HUES64 (cell line): ENCODE results near the gene USP6NL.

Source experiments
- H3K27ac ChIP-seq: 2 replicates; pipeline ENCODE4 v1.7.0; 2013; ENCODE audit warnings: low read depth, low read length, inconsistent platforms
- H3K27me3 ChIP-seq: 2 replicates; pipeline ENCODE4 v1.6.1; 2013; ENCODE audit warnings: mild to moderate bottlenecking, low read length; ENCODE audit not compliant: insufficient read depth
- H3K36me3 ChIP-seq: 2 replicates; pipeline ENCODE4 v1.6.1; 2013; ENCODE audit warnings: mild to moderate bottlenecking, low read length; ENCODE audit not compliant: insufficient read depth
- H3K4me1 ChIP-seq: 2 replicates; pipeline ENCODE4 v1.6.1; 2013; ENCODE audit warnings: mild to moderate bottlenecking, low read length, moderate library complexity; ENCODE audit not compliant: insufficient read depth
- H3K4me3 ChIP-seq: 2 replicates; pipeline ENCODE4 v1.5.1; 2013; ENCODE audit warnings: mild to moderate bottlenecking, low read length, moderate library complexity
- H3K9ac ChIP-seq: 2 replicates; pipeline ENCODE4 v1.6.1; 2013; ENCODE audit warnings: mild to moderate bottlenecking, low read depth, low read length
- H3K9me3 ChIP-seq: 2 replicates; pipeline ENCODE4 v1.6.1; 2013; ENCODE audit warnings: low read depth, low read length; ENCODE audit not compliant: insufficient read depth
- WGBS: fragments of 150-250, 120-280 bp; methylation state at CpG from one replicate; pipeline ENCODE4 v1.1.7; 2013; ENCODE audit warnings: missing lambda C conversion rate; 5-methylcytosine and 5-hydroxymethylcytosine counted together

The USP6NL gene

GRCh38 chr10:11615396-11615795 lies 3.9 kb upstream of the USP6NL start:
- no peak overlapping the region for H3K4me3 ChIP-seq
- H3K9me3 ChIP-seq: no peaks in the 10 kb centered on the region
- H3K27me3 ChIP-seq: peaks cover 12% of the 10 kb centered on the region
- H3K4me1 ChIP-seq: peaks cover 3% of the 10 kb centered on the region; the same call in 1 of the 2 replicates
- H3K27ac ChIP-seq: no peak overlapping the region
- H3K9ac ChIP-seq: no peak overlapping the region
- no peaks in the 10 kb centered on the region for H3K36me3 ChIP-seq

GRCh38 chr10:11612021-11613001 lies 861 bp upstream of the USP6NL start:
- H3K27me3 ChIP-seq: peaks cover 12% of the 10 kb centered on the region
- WGBS: 81% methylated on average over 10 of the region's 11 CpGs
- H3K27ac ChIP-seq: no peak overlapping the region
- peak overlapping the region; percentile 79 for H3K4me3 ChIP-seq
- H3K36me3 ChIP-seq: no peaks in the 10 kb centered on the region
- H3K9me3 ChIP-seq: no peaks in the 10 kb centered on the region
- peaks cover 22% of the 10 kb centered on the region for H3K4me1 ChIP-seq
- peak overlapping the region; percentile 97 for H3K9ac ChIP-seq

- WGBS: under 1% methylated on average over 43 of the region's 43 CpGs
- no peaks in the 10 kb centered on the region for H3K36me3 ChIP-seq
- peak overlapping the region; percentile 97 for H3K9ac ChIP-seq
- peaks cover 12% of the 10 kb centered on the region for H3K27me3 ChIP-seq
- peak overlapping the region; percentile 95; the same call in 1 of the 2 replicates for H3K27ac ChIP-seq
- H3K9me3 ChIP-seq: no peaks in the 10 kb centered on the region
- peak overlapping the region; percentile 79 for H3K4me3 ChIP-seq
- H3K4me1 ChIP-seq: peaks cover 22% of the 10 kb centered on the region
Observed at GRCh38 chr10:11610826-11611247, 613 bp downstream of the USP6NL start.

DNA sequence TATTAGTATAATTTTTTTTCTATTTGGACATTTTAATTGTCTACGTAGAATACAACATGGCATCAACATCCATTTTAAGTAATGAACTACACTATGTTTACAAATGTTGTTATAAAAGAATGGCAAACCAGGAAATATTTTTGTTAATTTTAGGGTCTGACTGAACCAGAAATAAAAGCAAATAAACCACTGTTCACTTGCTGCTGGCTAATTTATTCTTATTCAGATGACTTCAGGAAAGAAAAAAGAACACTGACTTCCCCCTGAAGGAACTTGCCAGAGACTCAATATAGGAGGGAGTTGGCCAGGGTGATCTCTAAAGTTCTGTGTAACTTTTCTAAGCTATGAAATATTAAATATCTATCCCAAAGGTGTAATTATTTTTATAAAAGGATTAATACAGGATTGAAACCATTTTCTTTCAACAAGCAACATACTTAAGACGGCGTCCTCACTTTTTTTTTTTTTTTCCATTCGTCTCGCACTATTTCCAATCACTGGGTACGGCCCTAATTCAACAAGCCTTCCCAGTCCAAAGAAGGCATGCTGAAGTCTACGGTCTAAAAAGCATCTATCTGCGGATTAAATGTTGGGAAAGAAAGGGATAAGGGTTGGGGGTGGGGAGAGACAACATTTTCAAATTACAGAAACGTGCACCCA lies 1.2 kb downstream of the USP6NL start:
- Histone ChIP-seq H3K9ac (peak overlapping the region; percentile 97), H3K9me3 (no peaks in the 10 kb centered on the region), H3K4me3 (peak overlapping the region; percentile 79), H3K4me1 (peaks cover 22% of the 10 kb centered on the region), H3K36me3 (no peaks in the 10 kb centered on the region), H3K27me3 (peaks cover 12% of the 10 kb centered on the region), H3K27ac (peak overlapping the region; percentile 95; the same call in 1 of the 2 replicates)
- WGBS: 0% methylated on average over 8 of the region's 9 CpGs

GRCh38 chr10:11609492-11610093 lies 1.9 kb downstream of the USP6NL start:
- Histone ChIP-seq H3K27me3 (peaks cover 12% of the 10 kb centered on the region), H3K4me3 (peak overlapping the region; percentile 79), H3K9me3 (no peaks in the 10 kb centered on the region), H3K9ac (no peak overlapping the region; the same call in 1 of the 2 replicates), H3K4me1 (peaks cover 28% of the 10 kb centered on the region), H3K27ac (no peak overlapping the region), H3K36me3 (no peaks in the 10 kb centered on the region)
- 68% methylated on average over 3 of the region's 3 CpGs for WGBS

DNA sequence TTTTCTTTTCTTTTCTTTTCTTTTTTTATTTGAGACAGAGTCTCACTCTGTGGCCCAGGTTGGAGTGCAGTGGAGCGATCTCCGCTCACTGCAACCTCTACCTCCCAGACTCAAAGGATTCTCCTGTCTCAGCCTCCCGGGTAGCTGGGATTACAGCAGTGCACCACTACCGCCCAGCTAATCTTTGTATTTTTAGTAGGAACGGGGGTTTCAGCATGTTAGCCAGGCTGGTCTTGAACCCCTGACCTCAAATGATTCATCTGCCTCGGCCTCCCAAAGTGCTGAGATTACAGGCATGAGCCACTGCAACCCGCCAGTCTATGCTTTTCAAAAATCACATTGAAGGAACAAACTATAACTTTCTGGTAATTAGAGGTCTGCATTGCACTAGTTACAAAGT lies 2.4 kb downstream of the USP6NL start:
- H3K27me3 ChIP-seq: peaks cover 12% of the 10 kb centered on the region
- no peak overlapping the region for H3K27ac ChIP-seq
- peaks cover 34% of the 10 kb centered on the region for H3K4me1 ChIP-seq
- no peak overlapping the region for H3K9ac ChIP-seq
- peak overlapping the region; percentile 79; the same call in 1 of the 2 replicates for H3K4me3 ChIP-seq
- WGBS: 88% methylated on average over 7 of the region's 7 CpGs
- H3K9me3 ChIP-seq: no peaks in the 10 kb centered on the region
- H3K36me3 ChIP-seq: no peaks in the 10 kb centered on the region

DNA sequence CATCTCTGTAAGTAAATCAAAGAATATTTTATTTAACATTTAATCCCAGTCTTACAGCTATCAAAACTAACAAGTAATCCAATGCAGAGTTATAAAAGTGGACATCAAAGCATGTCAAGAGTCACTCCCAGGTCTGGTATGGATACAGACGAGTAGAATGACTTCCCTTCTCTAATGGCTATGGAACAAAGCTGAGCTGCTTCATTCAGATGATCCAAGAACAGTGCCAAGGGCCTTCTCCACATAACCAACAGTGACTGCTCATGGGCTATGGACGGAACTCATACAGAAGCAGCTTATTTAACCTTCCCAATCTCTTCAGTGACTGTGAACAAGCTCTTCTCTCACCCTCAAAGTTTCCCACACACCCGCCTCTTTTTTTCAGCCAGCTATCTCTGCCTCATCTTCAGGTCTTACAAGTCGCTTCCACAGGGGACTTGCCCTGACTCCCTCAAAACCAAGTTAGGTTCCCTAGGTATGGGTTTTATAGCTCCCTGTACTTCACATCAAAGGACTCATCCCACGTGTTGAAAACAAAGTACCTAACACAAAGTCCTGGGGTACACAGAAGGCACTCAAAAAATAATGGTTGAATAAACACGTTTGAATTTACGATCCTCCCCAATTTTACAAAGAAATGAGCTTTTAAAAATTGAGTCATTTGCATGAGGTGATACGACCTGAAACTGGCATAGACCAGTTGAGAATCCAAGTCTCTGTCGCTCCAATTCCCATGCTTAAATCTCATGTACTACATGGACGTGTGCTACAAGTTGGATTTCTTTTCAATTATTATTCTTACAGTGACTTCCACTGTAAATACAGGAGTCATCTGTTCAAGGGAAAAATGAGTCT lies 3.1 kb downstream of the USP6NL start:
- no peak overlapping the region for H3K4me3 ChIP-seq
- H3K36me3 ChIP-seq: no peaks in the 10 kb centered on the region
- H3K9me3 ChIP-seq: no peaks in the 10 kb centered on the region
- H3K9ac ChIP-seq: no peak overlapping the region
- peaks cover 40% of the 10 kb centered on the region for H3K4me1 ChIP-seq
- H3K27me3 ChIP-seq: peaks cover 12% of the 10 kb centered on the region
- H3K27ac ChIP-seq: no peak overlapping the region
- WGBS: 91% methylated on average over 10 of the region's 10 CpGs

- Histone ChIP-seq H3K36me3 (no peaks in the 10 kb centered on the region), H3K4me3 (no peak overlapping the region), H3K9me3 (no peaks in the 10 kb centered on the region), H3K27me3 (no peaks in the 10 kb centered on the region), H3K4me1 (peaks cover 51% of the 10 kb centered on the region), H3K27ac (no peak overlapping the region), H3K9ac (no peak overlapping the region)
- no CpG with 5 or more reads among the region's 2 CpGs for WGBS
Observed at GRCh38 chr10:11605807-11606408, 5.5 kb downstream of the USP6NL start.

- Histone ChIP-seq H3K27me3 (no peaks in the 10 kb centered on the region), H3K4me1 (peaks cover 48% of the 10 kb centered on the region), H3K9me3 (no peaks in the 10 kb centered on the region), H3K27ac (no peak overlapping the region), H3K36me3 (no peaks in the 10 kb centered on the region), H3K9ac (no peak overlapping the region), H3K4me3 (no peak overlapping the region)
- WGBS: 80% methylated on average over 2 of the region's 2 CpGs
Observed at GRCh38 chr10:11604865-11605650, 6.4 kb downstream of the USP6NL start.
